Mammary epithelial cell (primary cell): ENCODE measurements around the gene MFGE8.

Source experiments
- EZH2 ChIP-seq: IDR thresholded peaks from 2 replicates; pipeline ENCODE4 v1.6.1; 2012; ENCODE audit warnings: low read length, inconsistent platforms, borderline replicate concordance
- TF ChIP-seq, protein P1 (sequence below), 2 donors: IDR thresholded peaks in 1 of 2; conservative IDR thresholded peaks in 1 of 2; 2 replicates each; pipeline ENCODE4 v1.5.1; 2011 to 2012; ENCODE audit warnings: inconsistent platforms in 2 of 2, low read length in 2 of 2, mild to moderate bottlenecking in 2 of 2, control low read depth in 1 of 2, low read depth in 1 of 2; ENCODE audit not compliant: insufficient read depth in 1 of 2; ENCODE audit errors: extremely low read depth in 1 of 2

DNA sequence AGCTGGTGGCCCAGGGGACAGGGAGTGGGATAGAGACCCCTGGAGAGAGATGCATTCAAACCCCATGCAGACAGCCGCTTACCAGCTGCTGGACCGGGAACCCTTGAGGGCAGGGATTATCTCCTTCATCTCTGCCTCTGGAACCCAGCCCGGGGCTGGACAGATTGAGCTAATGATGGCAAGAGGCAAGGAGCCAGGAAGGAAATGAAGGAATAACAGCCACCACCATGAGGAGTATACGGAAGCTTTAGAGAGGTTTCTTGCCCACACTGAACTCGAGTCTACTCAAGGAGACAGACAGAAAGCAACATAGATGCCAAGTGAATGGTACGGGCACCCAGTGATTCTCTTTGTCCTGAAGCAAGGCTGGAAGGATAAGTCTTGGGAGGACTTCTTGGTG is 41.1 kb downstream of the MFGE8 start:
- TF ChIP-seq, protein P1, sequence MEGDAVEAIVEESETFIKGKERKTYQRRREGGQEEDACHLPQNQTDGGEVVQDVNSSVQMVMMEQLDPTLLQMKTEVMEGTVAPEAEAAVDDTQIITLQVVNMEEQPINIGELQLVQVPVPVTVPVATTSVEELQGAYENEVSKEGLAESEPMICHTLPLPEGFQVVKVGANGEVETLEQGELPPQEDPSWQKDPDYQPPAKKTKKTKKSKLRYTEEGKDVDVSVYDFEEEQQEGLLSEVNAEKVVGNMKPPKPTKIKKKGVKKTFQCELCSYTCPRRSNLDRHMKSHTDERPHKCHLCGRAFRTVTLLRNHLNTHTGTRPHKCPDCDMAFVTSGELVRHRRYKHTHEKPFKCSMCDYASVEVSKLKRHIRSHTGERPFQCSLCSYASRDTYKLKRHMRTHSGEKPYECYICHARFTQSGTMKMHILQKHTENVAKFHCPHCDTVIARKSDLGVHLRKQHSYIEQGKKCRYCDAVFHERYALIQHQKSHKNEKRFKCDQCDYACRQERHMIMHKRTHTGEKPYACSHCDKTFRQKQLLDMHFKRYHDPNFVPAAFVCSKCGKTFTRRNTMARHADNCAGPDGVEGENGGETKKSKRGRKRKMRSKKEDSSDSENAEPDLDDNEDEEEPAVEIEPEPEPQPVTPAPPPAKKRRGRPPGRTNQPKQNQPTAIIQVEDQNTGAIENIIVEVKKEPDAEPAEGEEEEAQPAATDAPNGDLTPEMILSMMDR (conservative IDR thresholded peaks at IDR 0.05 in 1 of 2, IDR thresholded peaks at IDR 0.05 in 1 of 2; ENCODE audit: extremely low read depth in 1 of 2, insufficient read depth in 1 of 2, low read depth in 1 of 2, low read length in 2 of 2), result no peak
- no peak for TF ChIP-seq EZH2
